ENCODE results near the gene C1orf115.

- TF ChIP-seq CTCF (IDR thresholded peaks at IDR 0.05): no peak
- TF ChIP-seq POLR2AphosphoS5 (IDR thresholded peaks at IDR 0.05): no peak
Measured at GRCh38 chr1:220707160-220707559, 17.0 kb downstream of the C1orf115 start.

Measured in stomach (tissue), 4 donors.